Esophagus muscularis mucosa (tissue), 4 donors: ENCODE measurements around the gene PLCD3. TPM values are rescaled to one million over a fixed set of nuclear protein-coding genes. Genes with fewer than 3 reads are reported as not detected.

Source experiments
- DNase-seq: peaks from one replicate; pipeline ENCODE4 v3.0.0-alpha.2; 2017; ENCODE audit errors: extremely low spot score
- H3K27ac ChIP-seq, 4 donors: fragments of 200-600 bp; sonication (generic); replicated peaks in 1 of 4; 1 replicate in 3 of 4; 2 replicates in 1 of 4; pipeline ENCODE4 v1.5.1; 2016 to 2019; ENCODE audit warnings: mild to moderate bottlenecking in 1 of 4
- H3K27me3 ChIP-seq, 4 donors: fragments of 200-600 bp; sonication (generic); one replicate each; pipeline versions ENCODE4 v1.5.1 to v1.6.0; 2016 to 2019
- H3K36me3 ChIP-seq, 4 donors: fragments of 200-600 bp; sonication (generic); one replicate each; pipeline ENCODE4 v1.5.1; 2016 to 2019
- H3K4me1 ChIP-seq, 4 donors: fragments of 200-600 bp; sonication (generic); one replicate each; pipeline ENCODE4 v1.5.1; 2016 to 2019
- H3K4me3 ChIP-seq, 4 donors: fragments of 200-600 bp; sonication (generic); 1 replicate in 2 of 4; 2 replicates in 2 of 4; pipeline ENCODE4 v1.5.1; 2016 to 2019; ENCODE audit warnings: mild to moderate bottlenecking in 4 of 4, moderate library complexity in 1 of 4
- H3K9me3 ChIP-seq, 4 donors: fragments of 200-600 bp; sonication (generic); 1 replicate in 3 of 4; 2 replicates in 1 of 4; pipeline ENCODE4 v1.5.1; 2016 to 2019
- EP300 ChIP-seq: sonication (generic); formaldehyde crosslinking; IDR thresholded peaks from one replicate; pipeline ENCODE4 v1.6.1; 2017; ENCODE audit warnings: antibody characterized with exemption
- POLR2A ChIP-seq: fragments of 450-650 bp; IDR thresholded peaks from one replicate; pipeline ENCODE4 v1.6.1; 2017; ENCODE audit warnings: antibody characterized with exemption, moderate library complexity, mild to moderate bottlenecking, low read depth
- POLR2AphosphoS5 ChIP-seq, 2 donors: sonication (generic); formaldehyde crosslinking; IDR thresholded peaks; one replicate each; pipeline ENCODE4 v1.6.1; 2017; ENCODE audit warnings: antibody characterized with exemption in 2 of 2
- WGBS: methylation state at CpG from one replicate; pipeline ENCODE4 v1.1.5; 2018; 5-methylcytosine and 5-hydroxymethylcytosine counted together
- intact Hi-C: fragments of 100-400 bp; cut with DNase I; formaldehyde crosslinking; loops from one replicate; pipeline ENCODE4 v1.15.1; 2023
- total RNA-seq, 4 donors: library from RNA; depleted of rRNA; stranded (reverse); fragments of >200 nt; gene quantifications; one replicate each; pipeline versions ENCODE4 v1.1.0 to v1.2.1, GENCODE V29; 2016
- TF ChIP-seq, protein P1 (sequence below), 3 experiments: fragments of 200-600 bp in 2 of 3; fragments of 450-650 bp in 1 of 3; sonication (generic) in 2 of 3; IDR thresholded peaks; one replicate each; pipeline ENCODE4 v1.5.1; 2017 to 2019; ENCODE audit warnings: antibody characterized with exemption in 3 of 3, mild to moderate bottlenecking in 2 of 3, moderate library complexity in 1 of 3

The PLCD3 gene
- total RNA-seq, 4 donors from 2014 or later: 49.4 to 154 (median 106) TPM

DNA sequence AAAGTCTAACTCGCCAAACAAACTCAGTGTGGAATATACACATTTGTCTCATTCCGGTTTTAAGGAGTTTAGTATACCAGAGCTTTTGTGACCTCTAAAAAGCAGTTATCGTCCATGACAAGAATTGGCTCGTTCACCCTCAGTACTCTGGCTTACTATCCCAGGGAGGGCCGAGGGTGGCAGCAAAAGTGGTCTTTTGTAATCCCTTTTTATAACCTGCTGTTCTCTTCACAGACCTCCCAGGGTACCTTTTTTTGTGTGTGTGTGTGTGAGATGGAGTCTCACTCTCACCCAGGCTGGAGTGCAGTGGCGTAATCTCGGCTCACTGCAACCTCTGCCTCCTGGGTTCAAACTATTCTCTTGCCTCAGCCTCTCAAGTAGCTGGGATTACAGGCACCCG lies 62.3 kb downstream of the PLCD3 start:
- Histone ChIP-seq H3K36me3 (peaks cover 4 to 52% (median 18%) of the 10 kb centered on the region in 4 donors), H3K4me1 (peaks cover 20 to 61% (median 44%) of the 10 kb centered on the region in 4 donors), H3K27ac (no peak overlapping the region), H3K4me3 (no peak overlapping the region), H3K9me3 (no peaks in the 10 kb centered on the region), H3K27me3 (no peaks in the 10 kb centered on the region)
- intact Hi-C loops: no loop called here
- TF ChIP-seq EP300: no peak
- TF ChIP-seq, protein P1, sequence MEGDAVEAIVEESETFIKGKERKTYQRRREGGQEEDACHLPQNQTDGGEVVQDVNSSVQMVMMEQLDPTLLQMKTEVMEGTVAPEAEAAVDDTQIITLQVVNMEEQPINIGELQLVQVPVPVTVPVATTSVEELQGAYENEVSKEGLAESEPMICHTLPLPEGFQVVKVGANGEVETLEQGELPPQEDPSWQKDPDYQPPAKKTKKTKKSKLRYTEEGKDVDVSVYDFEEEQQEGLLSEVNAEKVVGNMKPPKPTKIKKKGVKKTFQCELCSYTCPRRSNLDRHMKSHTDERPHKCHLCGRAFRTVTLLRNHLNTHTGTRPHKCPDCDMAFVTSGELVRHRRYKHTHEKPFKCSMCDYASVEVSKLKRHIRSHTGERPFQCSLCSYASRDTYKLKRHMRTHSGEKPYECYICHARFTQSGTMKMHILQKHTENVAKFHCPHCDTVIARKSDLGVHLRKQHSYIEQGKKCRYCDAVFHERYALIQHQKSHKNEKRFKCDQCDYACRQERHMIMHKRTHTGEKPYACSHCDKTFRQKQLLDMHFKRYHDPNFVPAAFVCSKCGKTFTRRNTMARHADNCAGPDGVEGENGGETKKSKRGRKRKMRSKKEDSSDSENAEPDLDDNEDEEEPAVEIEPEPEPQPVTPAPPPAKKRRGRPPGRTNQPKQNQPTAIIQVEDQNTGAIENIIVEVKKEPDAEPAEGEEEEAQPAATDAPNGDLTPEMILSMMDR (IDR thresholded peaks at IDR 0.05): no peak
- TF ChIP-seq POLR2AphosphoS5 (IDR thresholded peaks at IDR 0.05): no peak
- no peak for TF ChIP-seq POLR2A
- no peak for DNase-seq
- WGBS: 95% methylated on average over 8 of the region's 8 CpGs

DNA sequence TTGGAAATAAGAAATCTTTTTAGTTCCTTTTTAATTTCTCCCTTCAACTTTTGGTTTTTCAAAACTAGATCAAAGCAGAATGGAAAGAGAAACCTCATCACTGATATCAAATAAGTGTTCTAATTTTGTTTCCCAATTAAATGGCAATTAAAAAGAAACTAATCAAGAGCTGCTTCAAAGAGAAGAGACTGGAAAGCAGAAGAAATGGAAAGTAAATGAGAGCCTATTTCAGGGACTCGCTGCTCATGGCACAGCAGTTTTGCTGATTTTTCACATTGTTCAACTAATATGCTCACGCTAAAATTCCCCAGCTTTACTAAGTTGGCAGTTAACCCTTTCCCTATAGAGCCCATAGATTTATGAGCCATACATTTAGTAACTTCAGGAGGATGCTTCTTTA lies 64.7 kb downstream of the PLCD3 start:
- intact Hi-C loops: no loop called here

DNA sequence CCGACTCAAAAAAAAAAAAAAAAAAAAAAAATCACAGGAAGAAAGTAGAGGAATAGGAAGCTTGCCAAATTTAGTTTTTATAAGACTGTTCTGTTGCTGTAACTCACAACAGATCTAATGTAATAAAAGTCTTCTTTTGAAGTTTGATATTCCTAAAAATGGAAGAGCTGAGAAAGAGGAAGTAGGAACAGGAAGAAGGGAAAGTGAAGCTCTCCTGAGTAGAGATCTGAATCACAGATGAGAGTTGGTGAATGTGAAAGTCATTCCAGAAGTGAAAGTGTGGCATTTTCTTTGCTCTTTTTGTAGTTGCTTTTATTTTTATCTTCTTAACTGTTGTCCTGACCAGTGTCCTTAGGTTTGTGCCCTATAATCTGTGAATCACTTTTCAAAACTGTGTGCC lies 69.1 kb downstream of the PLCD3 start:
- peaks cover 46 to 80% (median 72%) of the 10 kb centered on the region in 4 donors for H3K4me1 ChIP-seq
- H3K27me3 ChIP-seq: no peaks in the 10 kb centered on the region
- H3K27ac ChIP-seq: peak overlapping the region in 1 of 4 donors; percentile 33
- peaks cover 0 to 6% (median 3%) of the 10 kb centered on the region in 4 donors for H3K36me3 ChIP-seq
- TF ChIP-seq EP300 (no peak), POLR2AphosphoS5 (IDR thresholded peaks at IDR 0.05) (no peak), POLR2A (no peak)
- TF ChIP-seq, protein P1 (IDR thresholded peaks at IDR 0.05): no peak
- 81% methylated on average over 1 of the region's 1 CpG for WGBS
- no peaks in the 10 kb centered on the region for H3K9me3 ChIP-seq
- H3K4me3 ChIP-seq: no peak overlapping the region
- no peak for DNase-seq
- intact Hi-C loops: no loop called here

More for the DNA sequence above, 64.7 kb downstream of the PLCD3 start:
- Histone ChIP-seq H3K36me3 (peaks cover 4 to 34% (median 13%) of the 10 kb centered on the region in 4 donors), H3K9me3 (no peaks in the 10 kb centered on the region), H3K27me3 (no peaks in the 10 kb centered on the region), H3K27ac (no peak overlapping the region), H3K4me3 (no peak overlapping the region), H3K4me1 (peaks cover 27 to 61% (median 47%) of the 10 kb centered on the region in 4 donors)
- TF ChIP-seq, protein P1 (IDR thresholded peaks at IDR 0.05): no peak
- TF ChIP-seq POLR2AphosphoS5 (IDR thresholded peaks at IDR 0.05): no peak
- TF ChIP-seq POLR2A: no peak
- TF ChIP-seq EP300: no peak
- 68% methylated on average over 2 of the region's 2 CpGs for whole genome bisulfite sequencing
- no peak for DNase-seq

DNA sequence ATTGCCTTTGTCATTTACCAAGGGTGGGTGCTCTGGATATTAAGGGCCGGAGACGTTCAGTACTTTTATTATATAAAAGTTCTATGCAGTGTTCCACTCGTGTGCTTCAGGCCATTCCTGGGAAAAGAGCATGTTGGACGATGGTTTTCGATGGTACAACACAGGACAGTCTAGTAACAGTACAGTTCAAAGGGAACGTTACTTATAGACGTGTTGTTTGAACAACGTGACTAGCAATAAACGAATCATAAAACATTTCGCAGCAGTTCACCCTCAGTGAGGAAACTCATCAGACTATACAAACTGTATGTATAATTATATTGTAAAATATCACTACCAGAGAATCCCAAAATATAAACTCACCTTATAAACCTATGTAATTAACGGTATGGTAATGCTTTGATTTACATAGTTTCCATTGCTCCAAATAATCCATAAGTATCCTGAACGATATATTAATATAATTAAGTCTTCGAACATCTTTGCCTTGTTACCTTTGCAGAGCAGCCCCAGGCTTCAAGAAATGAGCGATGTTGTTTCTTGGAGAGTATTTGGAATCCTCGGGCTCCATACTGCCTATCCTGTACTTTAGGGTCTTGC lies 70.6 kb downstream of the PLCD3 start:
- DNase-seq: no peak
- H3K9me3 ChIP-seq: no peaks in the 10 kb centered on the region
- 14% methylated on average over 15 of the region's 15 CpGs for WGBS
- H3K36me3 ChIP-seq: peaks cover 0 to 6% (median 0%) of the 10 kb centered on the region in 4 donors
- no peaks in the 10 kb centered on the region for H3K27me3 ChIP-seq
- H3K4me3 ChIP-seq: peak overlapping the region; percentile 65 to 89 (median 76)
- H3K27ac ChIP-seq: peak overlapping the region; percentile 84 to 95 (median 86)
- peaks cover 43 to 68% (median 64%) of the 10 kb centered on the region in 4 donors for H3K4me1 ChIP-seq
- intact Hi-C loops: no loop called here
- no peak for TF ChIP-seq POLR2A

DNA sequence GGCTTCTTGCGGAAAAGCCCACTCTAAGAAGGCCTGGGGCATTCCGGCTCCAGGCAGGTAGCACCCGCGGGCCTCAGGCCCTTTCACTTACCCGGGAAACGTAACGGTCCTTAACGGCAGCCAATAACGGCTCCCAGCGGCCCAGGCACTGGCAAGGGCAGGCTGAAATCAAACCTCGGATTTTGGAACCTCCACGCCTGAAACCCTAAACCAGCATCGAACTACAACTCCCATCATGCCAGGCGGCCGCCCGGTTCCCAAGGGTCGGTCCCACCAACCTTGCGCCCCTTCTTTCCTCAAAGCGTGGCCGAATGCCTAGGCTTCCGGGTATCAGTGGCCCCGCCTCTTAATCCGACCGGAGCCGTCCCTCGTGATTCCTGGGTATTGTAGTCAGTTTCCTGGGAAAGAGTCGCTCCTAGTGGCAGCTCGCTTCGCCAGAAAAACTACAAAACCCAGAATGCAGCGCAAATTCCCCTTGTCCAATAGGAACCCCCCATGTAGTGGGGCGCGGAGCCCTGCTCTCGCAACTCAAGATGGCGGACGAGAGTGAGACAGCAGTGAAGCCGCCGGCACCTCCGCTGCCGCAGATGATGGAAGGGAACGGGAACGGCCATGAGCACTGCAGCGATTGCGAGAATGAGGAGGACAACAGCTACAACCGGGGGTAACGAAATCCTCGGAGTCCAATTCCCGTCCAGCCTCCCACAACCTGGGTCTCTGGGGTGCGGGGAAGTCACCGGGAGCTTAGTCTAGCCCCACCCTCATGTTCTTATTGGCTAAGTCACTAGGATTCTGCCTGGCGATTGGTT lies 71.3 kb downstream of the PLCD3 start, which contains the start of gene NMT1:
TSS of gene NMT1 (plus strand) at position 521 of the 809 bp plus-strand sequence. CDS start at position 534, 13 bp downstream.
- DNase-seq: peak; percentile 100
- no peaks in the 10 kb centered on the region for H3K9me3 ChIP-seq
- H3K36me3 ChIP-seq: peaks cover 0 to 6% (median under 1%) of the 10 kb centered on the region in 4 donors
- peaks cover 41 to 61% (median 60%) of the 10 kb centered on the region in 4 donors for H3K4me1 ChIP-seq
- intact Hi-C loops: no loop called here
- H3K4me3 ChIP-seq: peak within 1 kb of the TSS; percentile 65 to 89 (median 76)
- no peaks in the 10 kb centered on the region for H3K27me3 ChIP-seq
- TF ChIP-seq POLR2A (peak; percentile 95), POLR2AphosphoS5 (IDR thresholded peaks at IDR 0.05) (peak; percentile 86 to 98)
- TF ChIP-seq, protein P1 (IDR thresholded peaks at IDR 0.05): no peak
- H3K27ac ChIP-seq: peak within 1 kb of the TSS; percentile 84 to 95 (median 86)
- WGBS: 0% methylated on average over 14 of the region's 50 CpGs
